ENCODE measurements around the gene POLD4. TPM values are rescaled to one million over a fixed set of nuclear protein-coding genes. Genes with fewer than 3 reads are reported as not detected.
A peak's percentile ranks its signal among the peaks of the same experiment; 100 is the strongest.

Gene POLD4
- total RNA-seq, 1 donor from 2014 or later: 69.3 TPM

DNA sequence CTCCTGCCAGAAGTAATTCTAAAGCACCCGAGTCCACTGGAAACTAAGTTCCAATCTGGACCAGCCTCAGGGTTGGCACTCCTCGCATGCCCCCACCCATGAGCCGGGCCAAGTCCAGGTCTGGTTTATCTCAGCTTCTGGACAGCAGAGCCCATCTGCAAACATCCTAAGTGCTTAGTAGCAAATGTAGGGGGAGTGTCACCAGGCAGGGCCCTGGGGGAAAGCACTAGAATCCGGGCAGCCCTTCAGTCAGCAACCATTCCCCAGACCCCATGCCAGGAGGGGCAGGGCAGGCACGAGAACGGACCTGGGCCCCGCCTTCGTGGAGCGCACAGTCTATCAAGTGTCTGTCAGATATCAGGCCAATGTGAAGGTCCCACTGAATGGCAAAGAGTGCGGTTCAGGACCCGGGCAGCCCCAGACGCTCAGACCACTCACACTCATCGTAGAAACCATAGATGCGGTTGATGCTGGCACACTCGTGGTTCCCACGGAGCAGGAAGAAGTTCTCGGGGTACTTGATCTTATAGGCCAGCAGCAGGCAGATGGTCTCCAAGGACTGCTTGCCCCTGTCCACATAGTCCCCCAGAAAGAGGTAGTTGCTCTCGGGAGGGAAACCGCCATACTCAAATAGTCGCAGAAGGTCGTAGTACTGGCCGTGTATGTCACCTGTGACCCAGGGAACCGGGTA is 47.0 kb upstream of the POLD4 start:
- H3K4me3 ChIP-seq: peak overlapping the region; percentile 98
- no peaks in the 10 kb centered on the region for H3K27me3 ChIP-seq
- ATAC-seq: no peak
- H3K36me3 ChIP-seq: peaks cover 51% of the 10 kb centered on the region
- H3K4me1 ChIP-seq: peaks cover 40% of the 10 kb centered on the region
- peak overlapping the region; percentile 93 for H3K27ac ChIP-seq
- DNase-seq: no peak
- no peaks in the 10 kb centered on the region for H3K9me3 ChIP-seq
- TF ChIP-seq, protein P1, sequence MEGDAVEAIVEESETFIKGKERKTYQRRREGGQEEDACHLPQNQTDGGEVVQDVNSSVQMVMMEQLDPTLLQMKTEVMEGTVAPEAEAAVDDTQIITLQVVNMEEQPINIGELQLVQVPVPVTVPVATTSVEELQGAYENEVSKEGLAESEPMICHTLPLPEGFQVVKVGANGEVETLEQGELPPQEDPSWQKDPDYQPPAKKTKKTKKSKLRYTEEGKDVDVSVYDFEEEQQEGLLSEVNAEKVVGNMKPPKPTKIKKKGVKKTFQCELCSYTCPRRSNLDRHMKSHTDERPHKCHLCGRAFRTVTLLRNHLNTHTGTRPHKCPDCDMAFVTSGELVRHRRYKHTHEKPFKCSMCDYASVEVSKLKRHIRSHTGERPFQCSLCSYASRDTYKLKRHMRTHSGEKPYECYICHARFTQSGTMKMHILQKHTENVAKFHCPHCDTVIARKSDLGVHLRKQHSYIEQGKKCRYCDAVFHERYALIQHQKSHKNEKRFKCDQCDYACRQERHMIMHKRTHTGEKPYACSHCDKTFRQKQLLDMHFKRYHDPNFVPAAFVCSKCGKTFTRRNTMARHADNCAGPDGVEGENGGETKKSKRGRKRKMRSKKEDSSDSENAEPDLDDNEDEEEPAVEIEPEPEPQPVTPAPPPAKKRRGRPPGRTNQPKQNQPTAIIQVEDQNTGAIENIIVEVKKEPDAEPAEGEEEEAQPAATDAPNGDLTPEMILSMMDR (IDR thresholded peaks at IDR 0.05): no peak
- intact Hi-C loops (cut with DNase I): loop anchor here (10.0 kb wide), 1 partner anchor 104 kb away; the partner anchor contains the start of genes CDK2AP2 and PITPNM1

GRCh38 chr11:67398661-67399563 is 45.6 kb upstream of the POLD4 start:
- Histone ChIP-seq H3K36me3 (peaks cover 55% of the 10 kb centered on the region), H3K27me3 (no peaks in the 10 kb centered on the region), H3K9me3 (no peaks in the 10 kb centered on the region), H3K4me3 (no peak overlapping the region), H3K4me1 (peaks cover 40% of the 10 kb centered on the region), H3K27ac (no peak overlapping the region)
- DNase-seq (no peak), ATAC-seq (no peak)
- TF ChIP-seq, protein P1 (IDR thresholded peaks at IDR 0.05): no peak
- intact Hi-C loops (cut with DNase I): no loop called here

DNA sequence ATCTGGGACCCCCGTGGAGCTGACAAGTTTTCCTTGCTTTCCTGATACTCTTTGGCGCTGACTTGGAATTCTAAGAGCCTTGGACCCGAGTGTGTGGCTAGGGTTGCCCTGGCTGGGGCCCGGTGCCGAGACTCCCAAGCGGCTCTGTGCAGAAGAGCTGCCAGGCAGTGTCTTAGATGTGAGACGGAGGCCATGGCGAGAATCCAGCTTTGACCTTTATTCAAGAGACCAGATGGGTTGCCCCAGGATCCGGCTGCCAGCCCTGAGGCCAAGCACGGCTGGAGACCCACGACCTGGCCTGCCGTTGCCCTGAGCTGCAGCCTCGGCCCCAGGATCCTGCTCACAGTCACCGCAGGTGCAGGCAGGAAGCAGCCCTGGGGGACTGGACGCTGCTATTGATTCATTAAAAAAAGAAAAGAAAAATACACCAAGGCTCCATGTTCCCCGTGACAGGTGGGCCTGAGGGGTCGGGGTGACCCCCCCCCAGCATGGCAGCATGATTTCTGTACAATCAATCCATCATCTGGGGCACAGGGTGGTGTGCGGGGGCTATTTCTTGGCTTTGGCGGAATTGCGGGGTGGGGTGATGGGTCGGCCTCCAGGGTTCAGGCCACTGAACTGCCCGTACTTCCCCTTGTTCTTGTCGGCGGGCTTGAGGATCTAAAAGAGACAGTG is 44.8 kb upstream of the POLD4 start:
- peaks cover 35% of the 10 kb centered on the region for H3K4me1 ChIP-seq
- no peaks in the 10 kb centered on the region for H3K27me3 ChIP-seq
- H3K27ac ChIP-seq: no peak overlapping the region
- H3K36me3 ChIP-seq: peaks cover 55% of the 10 kb centered on the region
- TF ChIP-seq, protein P1 (IDR thresholded peaks at IDR 0.05): no peak
- no peak for DNase-seq
- ATAC-seq: no peak
- intact Hi-C loops (cut with DNase I): no loop called here
- H3K4me3 ChIP-seq: no peak overlapping the region
- H3K9me3 ChIP-seq: no peaks in the 10 kb centered on the region

DNA sequence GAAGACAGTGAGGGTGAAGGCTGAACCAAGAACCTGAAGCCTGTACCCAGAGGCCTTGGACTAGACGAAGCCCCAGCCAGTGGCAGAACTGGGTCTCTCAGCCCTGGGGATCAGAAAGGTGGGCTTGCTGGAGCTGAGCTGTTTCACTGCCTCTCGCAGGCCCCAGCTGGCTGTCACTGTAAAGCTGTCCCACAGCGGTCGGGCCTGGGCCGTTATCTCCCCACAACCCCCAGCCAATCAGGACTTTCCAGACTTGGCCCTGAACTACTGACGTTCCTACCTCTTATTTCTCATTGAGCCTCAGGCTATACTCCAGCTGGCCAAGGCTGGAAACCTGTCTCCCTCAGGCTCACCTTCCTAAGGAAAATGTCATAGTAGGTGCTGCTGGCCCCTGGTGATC is 44.2 kb upstream of the POLD4 start:
- TF ChIP-seq, protein P1 (IDR thresholded peaks at IDR 0.05): no peak
- no peak overlapping the region for H3K4me3 ChIP-seq
- H3K9me3 ChIP-seq: no peaks in the 10 kb centered on the region
- H3K27ac ChIP-seq: no peak overlapping the region
- intact Hi-C loops (cut with DNase I): no loop called here
- peaks cover 55% of the 10 kb centered on the region for H3K36me3 ChIP-seq
- ATAC-seq (no peak), DNase-seq (no peak)
- H3K27me3 ChIP-seq: no peaks in the 10 kb centered on the region
- H3K4me1 ChIP-seq: peaks cover 34% of the 10 kb centered on the region

DNA sequence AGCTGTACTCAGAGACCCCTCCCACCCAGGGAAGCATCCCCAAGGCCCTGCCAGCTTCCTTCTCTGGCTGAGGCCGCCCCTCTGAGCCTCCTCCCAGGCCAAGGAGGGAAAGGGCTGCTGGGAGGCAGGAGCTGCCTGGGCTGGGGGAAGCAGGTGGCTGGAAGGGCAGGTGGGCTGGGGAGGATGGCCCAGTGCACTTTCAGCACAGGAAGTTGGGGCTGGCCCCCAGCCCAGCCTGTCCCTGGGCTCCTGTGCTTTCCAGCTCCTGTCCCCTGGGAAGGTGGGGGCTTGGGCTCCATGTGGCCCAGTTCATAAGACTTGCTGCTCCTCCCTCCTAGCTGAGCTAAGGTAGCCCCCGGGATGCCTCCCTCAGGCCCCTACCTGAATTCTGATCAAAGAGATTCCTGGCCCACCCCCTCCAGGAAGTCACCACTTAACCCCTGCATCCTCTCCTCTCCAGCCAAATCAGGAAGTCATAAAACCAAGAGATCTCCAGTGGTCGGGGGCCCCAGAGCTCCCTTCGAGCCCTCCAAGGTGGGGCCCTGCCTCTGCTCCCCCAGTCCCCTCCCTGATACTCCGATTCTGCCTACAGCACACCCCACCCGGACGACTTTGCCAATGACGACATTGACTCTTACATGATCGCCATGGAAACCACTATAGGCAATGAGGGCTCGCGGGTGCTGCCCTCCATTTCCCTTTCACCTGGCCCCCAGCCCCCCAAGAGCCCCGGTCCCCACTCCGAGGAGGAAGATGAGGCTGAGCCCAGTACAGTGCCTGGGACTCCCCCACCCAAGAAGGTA is 43.4 kb upstream of the POLD4 start:
- intact Hi-C loops (cut with DNase I): no loop called here
- peaks cover 32% of the 10 kb centered on the region for H3K4me1 ChIP-seq
- H3K27me3 ChIP-seq: no peaks in the 10 kb centered on the region
- H3K36me3 ChIP-seq: peaks cover 55% of the 10 kb centered on the region
- no peak overlapping the region for H3K27ac ChIP-seq
- TF ChIP-seq, protein P1 (IDR thresholded peaks at IDR 0.05): no peak
- no peak overlapping the region for H3K4me3 ChIP-seq
- no peak for DNase-seq
- no peaks in the 10 kb centered on the region for H3K9me3 ChIP-seq
- ATAC-seq: no peak
